NCI-H1048 (cell line): Measurements from ENCODE around the gene RSPO1.

Experiments used
- DNase-seq: peaks from one replicate; lab custom pipeline; 2025; lab: John Stamatoyannopoulos, UW

The RSPO1 gene

GRCh38 chr1:37656881-37657280, 22.2 kb upstream of the RSPO1 start:
- no peak for DNase-seq

DNA sequence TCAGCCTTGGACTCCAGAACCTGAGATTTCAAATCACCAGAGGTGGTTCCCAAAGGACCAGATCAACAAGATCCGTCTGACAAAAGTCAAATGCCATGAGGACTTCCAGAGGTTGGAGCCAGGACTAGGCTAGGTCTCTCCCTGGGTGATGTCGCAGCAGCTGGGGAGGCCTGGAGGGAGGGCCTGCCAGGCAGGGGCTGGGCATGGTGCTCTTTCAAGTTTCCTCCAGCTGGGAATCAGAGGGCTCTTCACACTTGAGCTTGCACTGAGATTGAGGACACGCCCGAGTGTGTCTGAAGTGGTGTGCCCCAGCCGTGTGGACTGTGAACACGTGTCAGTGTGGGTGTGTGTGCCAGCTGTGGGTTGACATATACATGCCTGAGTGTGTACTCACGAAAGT, 21.3 kb upstream of the RSPO1 start:
- no peak for DNase-seq

GRCh38 chr1:37655274-37655673, 20.6 kb upstream of the RSPO1 start:
- no peak for DNase-seq

DNA sequence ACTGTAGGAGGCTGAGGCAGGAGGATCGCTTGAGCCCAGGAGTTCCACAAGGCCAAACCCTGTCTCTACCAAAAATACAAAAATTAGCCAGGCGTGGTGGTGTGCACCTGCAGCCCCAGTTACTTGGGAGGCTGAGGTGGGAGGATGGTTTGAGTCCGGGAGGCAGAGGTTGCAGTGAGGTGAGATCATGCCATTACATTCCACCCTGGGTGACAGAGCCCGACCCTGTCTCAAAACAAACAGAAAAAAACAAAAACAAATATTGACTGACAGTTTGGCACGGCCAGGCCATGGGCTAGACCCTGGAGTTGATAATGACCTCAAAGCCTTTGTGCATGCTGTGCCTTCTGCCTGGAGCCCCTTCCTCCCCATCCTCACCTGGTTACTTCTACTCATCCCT, 19.2 kb upstream of the RSPO1 start:
- no peak for DNase-seq

DNA sequence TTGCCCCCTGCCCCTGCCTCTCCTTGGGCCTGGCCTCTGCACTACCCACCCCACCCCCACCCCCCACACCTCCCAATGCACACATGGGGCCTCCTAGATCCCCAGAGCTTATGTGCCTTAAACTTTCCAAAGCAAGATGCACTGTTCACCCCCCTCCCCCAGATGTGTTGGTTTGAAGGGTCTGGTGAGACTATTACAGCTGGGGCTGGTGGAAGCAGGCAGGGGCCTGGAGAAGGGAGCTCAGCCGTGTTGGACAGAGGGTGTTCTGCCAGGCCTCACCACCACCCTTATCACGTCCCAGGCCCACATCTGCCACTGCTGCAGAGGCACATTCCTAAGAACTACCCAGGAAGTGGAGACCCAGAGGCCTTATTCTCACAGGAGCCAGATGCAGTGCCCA, 18.3 kb upstream of the RSPO1 start:
- DNase-seq: no peak

DNA sequence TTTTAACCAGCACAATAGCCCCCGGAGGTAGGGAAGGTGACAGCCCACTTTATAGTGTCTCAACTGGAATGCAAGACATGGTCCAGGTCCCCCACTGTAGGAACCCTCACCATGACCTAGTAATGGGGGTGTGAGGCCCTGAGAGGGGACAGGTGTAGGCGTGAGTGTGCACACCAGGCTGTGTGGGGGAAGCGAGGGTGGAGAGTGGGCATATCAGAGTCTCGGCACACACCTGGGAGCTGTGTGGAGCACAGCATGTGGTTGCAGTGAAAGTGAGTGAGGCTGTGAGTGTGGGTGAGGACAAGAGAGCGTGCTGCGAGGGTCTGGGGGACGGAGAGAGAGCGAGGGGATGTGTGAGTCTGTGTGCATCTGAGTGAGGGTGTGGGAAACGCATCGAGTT, 17.1 kb upstream of the RSPO1 start:
- no peak for DNase-seq

DNA sequence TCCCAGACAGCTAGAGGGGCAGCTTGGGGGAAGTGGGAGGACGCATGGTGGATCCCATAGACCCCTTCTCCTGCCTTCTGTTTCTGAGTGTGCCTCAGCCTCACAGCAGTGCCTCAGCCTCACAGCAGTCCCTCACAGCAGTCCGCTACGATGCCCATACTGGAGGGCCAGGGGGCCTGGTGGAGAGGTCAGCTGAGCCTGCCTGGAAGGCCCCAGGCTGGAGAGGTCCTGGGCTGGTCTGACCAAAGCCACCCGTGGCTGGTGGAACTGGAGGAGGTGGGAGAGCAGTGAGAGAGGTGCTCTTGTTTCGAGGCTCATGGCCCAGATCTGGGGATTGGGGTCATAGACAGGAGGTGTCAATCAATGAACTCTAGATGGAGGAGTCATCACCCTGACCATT, 16.0 kb upstream of the RSPO1 start:
- no peak for DNase-seq

- no peak for DNase-seq
Measured at GRCh38 chr1:37650173-37650572, 15.5 kb upstream of the RSPO1 start.

GRCh38 chr1:37647281-37647680, 12.6 kb upstream of the RSPO1 start:
- no peak for DNase-seq

DNA sequence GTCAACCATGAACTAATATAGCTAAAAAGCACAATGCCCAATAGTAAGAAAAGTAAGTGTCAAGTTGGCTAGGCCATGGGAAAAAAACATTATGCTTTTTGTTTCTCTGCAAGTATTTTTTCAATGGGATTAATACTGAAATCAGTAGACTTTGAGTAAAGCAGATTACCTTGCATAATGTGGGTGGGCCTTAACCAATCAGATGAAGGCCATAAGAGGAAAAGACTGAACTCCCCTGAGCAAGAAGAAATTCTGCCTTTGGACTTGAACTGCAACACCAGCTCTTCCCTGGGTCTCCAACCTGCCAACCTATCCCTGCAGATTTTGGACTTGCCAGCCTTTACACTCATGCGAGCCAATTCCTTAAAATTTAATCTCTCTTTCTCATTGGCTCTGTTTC, 6.4 kb upstream of the RSPO1 start:
- DNase-seq: no peak

DNA sequence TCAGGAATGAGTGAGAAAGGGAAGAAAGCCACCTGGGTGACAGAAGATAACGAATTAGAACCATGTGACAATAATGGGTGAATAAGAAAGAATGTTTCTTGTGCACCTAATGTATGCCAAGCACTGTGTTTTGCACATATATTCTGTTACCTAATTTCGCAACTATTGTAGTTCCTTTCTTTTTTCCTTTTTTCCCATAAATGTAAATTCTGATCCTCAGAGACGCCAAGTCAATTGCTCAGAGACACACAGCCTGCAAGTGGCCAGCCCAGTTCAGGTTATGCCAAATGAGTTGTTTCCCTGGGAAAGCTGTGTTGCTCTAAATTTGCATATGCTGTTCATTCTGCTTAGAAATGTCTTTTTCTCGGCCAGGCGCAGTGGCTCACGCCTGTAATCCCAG, 1.7 kb upstream of the RSPO1 start:
- DNase-seq: no peak

DNA sequence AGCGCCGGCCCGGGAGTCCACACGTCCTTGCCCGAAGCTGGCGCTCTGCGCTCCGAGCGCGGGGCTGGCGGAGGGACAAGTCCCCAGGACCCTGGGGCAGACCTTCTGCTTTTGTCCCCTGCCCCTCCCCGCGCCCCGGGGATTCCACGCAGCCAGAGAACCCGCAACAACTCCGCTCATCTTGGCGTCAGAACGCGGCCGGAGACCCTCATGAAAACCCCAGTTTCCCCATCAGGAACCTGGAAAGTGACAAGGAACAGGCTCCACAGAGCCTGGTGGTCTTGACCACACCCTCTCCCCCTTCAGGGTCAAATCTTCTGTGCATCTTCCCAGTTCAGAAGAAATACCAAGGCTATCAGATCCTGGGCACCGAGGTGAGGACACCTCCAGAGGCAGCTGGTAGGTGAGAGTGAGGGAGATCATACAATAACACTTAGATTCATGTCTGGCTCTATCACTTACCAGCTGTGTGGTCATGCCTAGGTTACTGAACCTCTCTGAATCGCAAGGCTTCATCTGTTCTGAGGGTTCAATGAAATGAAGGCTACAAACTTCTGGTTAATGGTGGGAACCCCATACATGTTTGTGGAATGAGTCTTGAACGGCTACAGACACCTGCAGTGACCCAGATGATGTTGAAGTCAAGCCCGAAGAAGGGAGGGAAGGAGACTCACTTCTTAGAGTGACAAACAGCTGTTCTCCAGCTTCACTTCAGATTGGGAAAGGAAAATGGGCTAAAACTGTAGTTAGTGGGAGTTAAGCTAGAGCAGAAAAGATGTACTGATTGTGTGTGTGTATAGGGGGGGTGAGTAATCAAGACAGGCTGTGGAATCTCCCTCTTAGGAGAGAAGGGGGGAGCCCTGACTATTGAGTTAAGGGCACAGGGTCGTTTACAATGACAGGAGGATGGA, 555 bp upstream of the RSPO1 start:
- DNase-seq: no peak

GRCh38 chr1:37633938-37634243, 801 bp downstream of the RSPO1 start:
- no peak for DNase-seq

- DNase-seq: no peak
Measured at GRCh38 chr1:37633040-37633937, 1.4 kb downstream of the RSPO1 start.

DNA sequence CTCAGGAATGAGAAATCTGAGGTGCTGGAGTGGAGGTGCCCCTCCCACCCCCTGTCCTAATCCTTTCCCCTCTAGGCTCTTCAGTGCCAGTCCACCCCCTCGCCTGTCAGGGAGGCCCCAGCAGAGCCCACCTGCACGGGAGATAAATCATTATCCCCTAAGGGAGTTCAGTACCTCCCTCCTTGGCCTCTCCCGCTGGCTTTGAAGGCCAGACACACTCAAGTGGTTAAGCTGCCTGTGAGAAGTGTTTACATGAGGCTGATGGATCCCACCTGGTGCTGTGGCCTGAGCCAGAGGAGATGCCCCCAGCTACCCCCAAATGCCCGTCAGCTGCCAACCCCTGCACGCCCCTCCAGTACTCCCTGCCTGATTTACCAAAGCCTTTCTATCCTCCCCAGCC, 3.7 kb downstream of the RSPO1 start:
- DNase-seq: no peak

DNA sequence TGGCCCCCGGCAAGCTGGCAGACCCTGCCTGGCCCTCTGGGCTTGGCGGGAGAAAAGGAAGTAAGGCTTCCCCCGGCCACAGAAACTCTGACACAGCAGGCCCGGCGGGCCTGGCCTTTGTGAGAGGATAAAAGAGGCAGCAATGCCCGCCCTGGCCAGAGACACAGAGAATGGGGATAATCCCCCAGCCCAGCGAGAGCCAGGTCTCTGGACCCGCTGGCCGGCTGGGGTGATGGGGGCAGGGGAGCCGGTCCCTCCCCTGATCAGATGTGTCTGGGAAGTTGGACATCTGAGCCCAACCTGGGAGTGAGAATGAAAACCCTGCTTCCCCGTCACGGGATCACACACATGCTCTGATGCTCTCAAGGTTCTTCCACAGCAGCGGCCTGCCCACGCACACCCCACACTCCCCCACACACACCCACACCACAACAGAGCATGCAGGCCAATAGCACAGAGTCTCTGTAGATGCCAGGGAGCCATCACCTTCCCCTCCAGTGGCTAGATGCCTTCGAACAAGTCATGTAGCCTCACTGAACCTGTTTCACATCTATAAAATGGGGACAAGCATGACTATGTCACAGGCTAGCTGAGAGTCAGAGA, 4.2 kb downstream of the RSPO1 start:
- DNase-seq: no peak

DNA sequence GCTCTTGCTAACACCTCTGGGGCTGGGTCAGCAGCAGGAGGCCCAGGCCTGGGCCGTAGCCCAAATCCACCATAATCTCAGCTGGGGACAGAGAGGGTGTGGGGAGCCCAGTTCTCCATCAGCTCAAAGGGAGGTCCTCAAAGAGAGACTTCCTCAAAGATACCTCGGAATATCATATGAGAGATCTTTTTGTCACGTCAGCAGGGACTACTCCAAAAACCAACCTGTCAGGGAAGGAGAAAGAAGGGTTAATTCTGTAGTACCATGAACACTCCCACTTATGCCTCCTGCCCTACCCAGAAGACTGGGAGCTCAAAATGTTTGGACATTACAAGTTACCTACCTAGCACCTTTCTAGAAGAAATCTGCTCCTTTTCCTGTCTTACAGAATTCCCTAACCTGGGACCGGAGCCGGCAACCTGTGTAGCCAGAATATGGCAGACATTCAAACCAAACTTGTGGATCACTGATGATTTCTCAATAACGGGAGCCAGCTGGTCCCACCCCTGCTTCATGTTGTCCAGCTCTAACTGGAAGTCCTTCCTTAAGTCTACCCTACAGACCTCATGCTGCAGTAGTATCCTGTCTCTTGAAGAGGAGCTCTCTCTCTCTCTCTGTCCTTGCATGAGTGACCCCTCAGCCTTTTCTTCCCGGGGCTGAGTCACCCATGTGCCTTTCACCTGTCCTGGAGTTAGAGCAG, 4.8 kb downstream of the RSPO1 start:
- DNase-seq: no peak

GRCh38 chr1:37629008-37629407, 5.7 kb downstream of the RSPO1 start:
- no peak for DNase-seq

GRCh38 chr1:37628026-37628556, 6.6 kb downstream of the RSPO1 start:
- no peak for DNase-seq

GRCh38 chr1:37622131-37622530, 12.6 kb downstream of the RSPO1 start:
- DNase-seq: no peak

- no peak for DNase-seq
Measured at GRCh38 chr1:37621326-37621870, 13.3 kb downstream of the RSPO1 start.

GRCh38 chr1:37620707-37621106, 14.0 kb downstream of the RSPO1 start:
- no peak for DNase-seq
